ENCODE measurements around the gene ITPR3. TPM values are rescaled to one million over a fixed set of nuclear protein-coding genes. Genes with fewer than 3 reads are reported as not detected.

ITPR3 gene
- total and polyA plus RNA-seq, 3 donors from 2014 or later, result 58.2 to 146 (median 80.3) TPM

DNA sequence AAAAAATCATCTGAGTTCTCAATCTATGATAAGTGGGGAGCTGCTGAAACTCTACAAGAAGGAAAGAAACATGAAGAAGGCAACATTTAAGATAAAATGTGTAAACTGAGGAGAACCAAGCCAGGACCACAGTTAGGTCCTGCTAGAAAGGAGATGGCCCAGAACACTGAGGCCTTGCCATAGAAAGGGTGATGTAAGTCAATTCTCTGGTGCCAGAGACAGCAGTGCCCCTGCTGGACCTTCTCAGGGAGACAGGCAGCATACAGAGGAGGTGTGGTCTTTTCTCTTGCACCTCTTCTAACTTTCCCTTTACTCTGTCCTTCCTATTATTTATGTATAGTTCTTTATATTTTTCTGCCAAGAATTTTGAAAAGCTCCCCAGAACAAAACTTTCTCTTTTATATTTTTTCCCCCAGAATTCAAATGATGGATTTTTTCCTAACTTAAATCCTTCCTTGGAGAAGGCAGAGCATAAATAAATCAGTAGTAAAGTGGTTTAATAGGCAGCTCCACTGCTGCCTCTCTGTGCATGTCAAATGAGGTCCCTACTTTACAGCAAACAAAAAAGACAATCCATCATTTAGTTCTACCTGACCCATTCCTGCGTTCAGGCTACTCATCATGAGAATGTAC lies 81.3 kb downstream of the ITPR3 start:
- intact Hi-C loops (cut with DNase I; ENCODE audit: low total_unique reads), result no loop called here
- TF ChIP-seq POLR2A (IDR thresholded peaks at IDR 0.05), result no peak
- TF ChIP-seq, protein P1, sequence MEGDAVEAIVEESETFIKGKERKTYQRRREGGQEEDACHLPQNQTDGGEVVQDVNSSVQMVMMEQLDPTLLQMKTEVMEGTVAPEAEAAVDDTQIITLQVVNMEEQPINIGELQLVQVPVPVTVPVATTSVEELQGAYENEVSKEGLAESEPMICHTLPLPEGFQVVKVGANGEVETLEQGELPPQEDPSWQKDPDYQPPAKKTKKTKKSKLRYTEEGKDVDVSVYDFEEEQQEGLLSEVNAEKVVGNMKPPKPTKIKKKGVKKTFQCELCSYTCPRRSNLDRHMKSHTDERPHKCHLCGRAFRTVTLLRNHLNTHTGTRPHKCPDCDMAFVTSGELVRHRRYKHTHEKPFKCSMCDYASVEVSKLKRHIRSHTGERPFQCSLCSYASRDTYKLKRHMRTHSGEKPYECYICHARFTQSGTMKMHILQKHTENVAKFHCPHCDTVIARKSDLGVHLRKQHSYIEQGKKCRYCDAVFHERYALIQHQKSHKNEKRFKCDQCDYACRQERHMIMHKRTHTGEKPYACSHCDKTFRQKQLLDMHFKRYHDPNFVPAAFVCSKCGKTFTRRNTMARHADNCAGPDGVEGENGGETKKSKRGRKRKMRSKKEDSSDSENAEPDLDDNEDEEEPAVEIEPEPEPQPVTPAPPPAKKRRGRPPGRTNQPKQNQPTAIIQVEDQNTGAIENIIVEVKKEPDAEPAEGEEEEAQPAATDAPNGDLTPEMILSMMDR (IDR thresholded peaks at IDR 0.05), result peak; percentile 27 to 67 (median 31)
- Histone ChIP-seq H3K4me3 (no peak overlapping the region), H3K4me1 (peaks cover 8% of the 10 kb centered on the region), H3K27ac (no peak overlapping the region), H3K27me3 (no peaks in the 10 kb centered on the region), H3K9me3 (no peaks in the 10 kb centered on the region), H3K36me3 (ENCODE audit: low read depth, missing control alignments) (no peaks in the 10 kb centered on the region)
- 88 to 96% methylated on average over 1 of the region's 1 CpG for WGBS, 2 donors
- DNase-seq, result peak; percentile 74

DNA sequence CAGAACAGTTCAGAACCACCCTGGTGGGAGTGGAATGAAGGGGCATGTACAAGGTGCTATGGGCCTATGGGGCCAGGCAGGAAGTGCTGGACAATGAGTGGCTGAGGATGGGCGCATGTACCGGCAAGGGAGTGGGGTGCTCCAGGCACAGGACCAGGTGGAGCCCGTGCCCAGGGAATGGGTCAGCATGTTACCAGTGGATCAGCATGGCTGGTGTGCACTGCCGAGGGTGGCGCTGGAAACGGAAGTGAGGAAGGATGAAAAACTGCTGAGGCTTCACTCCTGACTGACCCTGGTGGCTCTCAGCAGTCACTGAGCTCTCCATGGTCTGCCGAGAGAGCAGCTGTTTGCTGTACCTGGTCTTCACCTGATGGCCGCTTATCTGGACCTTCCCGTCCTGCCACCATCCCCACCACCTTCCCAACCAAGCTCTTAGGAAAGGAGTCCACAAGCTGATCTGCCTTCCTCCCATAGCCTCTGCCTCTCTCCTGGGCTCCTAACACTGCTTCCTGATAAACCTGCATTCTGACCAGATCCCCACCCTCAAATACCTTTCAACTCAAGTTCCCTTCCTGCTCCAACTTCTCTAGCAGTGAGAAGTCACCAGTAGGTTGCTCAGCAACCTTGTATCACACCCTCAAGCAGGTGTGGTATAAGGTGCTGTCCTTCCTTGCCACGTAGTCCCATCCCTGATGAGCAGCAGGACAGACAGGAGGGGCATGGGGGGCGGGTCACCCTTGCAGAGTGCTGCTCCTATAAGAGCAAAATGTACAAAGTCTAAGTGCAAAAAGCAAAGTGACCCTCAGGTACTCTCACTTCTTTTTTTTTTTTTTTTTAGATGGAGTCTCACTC lies 83.3 kb downstream of the ITPR3 start:
- intact Hi-C loops (cut with DNase I; ENCODE audit: low total_unique reads), result no loop called here
- no peaks in the 10 kb centered on the region for H3K36me3 ChIP-seq (ENCODE audit: low read depth, missing control alignments)
- 85 to 91% methylated on average over 11 of the region's 11 CpGs for WGBS, 2 donors

DNA sequence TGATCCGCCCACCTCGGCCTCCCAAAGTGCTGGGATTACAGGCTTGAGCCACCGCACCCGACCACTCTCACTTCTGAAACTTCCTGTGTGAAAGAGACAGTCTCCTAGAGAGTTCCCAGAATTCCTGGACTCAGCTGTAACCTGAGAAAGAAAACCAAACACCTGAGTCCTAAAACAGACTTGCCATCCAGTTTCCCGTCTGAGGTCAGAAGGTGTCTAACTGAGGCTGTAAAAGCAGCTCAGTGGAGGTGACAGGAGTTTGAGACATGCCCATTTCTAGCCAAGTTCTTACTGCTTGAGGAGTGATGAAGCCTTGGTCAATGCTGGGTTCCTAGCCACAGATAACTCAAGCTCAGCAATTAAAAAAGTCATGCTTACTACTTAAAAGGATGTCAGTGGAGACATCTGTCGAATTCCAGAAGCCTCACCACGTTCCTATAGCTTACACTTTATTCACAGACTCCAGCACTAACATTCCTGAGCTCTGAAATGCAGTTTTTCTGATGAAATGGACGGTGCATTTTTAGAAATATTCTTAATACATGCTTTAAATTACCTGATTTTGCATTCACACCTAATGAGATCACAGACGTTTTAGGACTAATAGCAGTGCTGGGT lies 84.3 kb downstream of the ITPR3 start:
- no peak for DNase-seq
- no peak for TF ChIP-seq POLR2A (IDR thresholded peaks at IDR 0.05)
- TF ChIP-seq, protein P1 (IDR thresholded peaks at IDR 0.05), result no peak
- 89 to 90% methylated on average over 9 of the region's 9 CpGs for WGBS, 2 donors
- Histone ChIP-seq H3K4me1 (peaks cover 1% of the 10 kb centered on the region), H3K27ac (no peak overlapping the region), H3K9me3 (no peaks in the 10 kb centered on the region), H3K36me3 (ENCODE audit: low read depth, missing control alignments) (no peaks in the 10 kb centered on the region), H3K4me3 (no peak overlapping the region), H3K27me3 (no peaks in the 10 kb centered on the region)
- intact Hi-C loops (cut with DNase I; ENCODE audit: low total_unique reads), result no loop called here

More for the DNA sequence above, 83.3 kb downstream of the ITPR3 start:
- H3K4me3 ChIP-seq, result no peak overlapping the region
- TF ChIP-seq, protein P1 (IDR thresholded peaks at IDR 0.05), result no peak
- TF ChIP-seq POLR2A (IDR thresholded peaks at IDR 0.05), result no peak
- H3K27me3 ChIP-seq, result no peaks in the 10 kb centered on the region
- H3K4me1 ChIP-seq, result peaks cover 3% of the 10 kb centered on the region
- no peaks in the 10 kb centered on the region for H3K9me3 ChIP-seq
- DNase-seq, result no peak
- H3K27ac ChIP-seq, result no peak overlapping the region

DNA sequence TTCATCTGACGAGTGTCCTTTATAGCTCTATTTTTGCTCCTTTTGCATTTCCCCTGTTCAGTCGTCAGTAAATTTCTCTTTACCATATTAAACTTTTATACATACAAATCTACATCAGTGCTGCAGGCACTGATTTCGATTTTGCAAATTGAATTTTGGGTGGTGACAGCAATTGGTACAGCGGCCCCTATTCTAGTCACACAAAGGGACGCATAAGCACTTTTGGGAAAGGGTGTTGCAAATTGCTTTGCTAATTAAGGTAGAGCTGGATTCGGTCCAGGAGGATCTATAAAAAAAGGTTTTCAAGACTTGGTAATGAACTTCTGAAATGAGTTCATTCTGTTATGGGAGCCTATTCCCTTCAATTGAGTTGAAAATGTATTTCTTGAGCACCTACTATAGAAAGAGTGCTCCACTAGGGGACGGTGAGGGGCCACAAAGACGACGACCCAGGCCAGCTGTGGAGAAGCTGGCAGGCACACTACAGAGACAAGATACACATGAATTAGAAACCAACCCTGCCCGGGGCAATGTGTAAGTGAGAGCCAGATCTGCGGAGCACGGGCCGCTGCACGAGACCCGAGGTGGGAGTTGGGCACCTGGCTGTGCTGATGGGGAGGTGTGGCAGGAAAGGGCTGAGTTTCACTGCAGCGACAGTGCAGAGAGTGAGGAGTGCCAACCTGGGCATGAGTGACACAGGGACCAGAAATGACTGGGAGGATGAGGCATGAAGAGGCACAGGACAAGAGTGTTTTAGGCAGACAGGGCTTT lies 85.0 kb downstream of the ITPR3 start:
- DNase-seq, result no peak
- no peaks in the 10 kb centered on the region for H3K9me3 ChIP-seq
- H3K36me3 ChIP-seq (ENCODE audit: low read depth, missing control alignments), result no peaks in the 10 kb centered on the region
- TF ChIP-seq, protein P1 (IDR thresholded peaks at IDR 0.05), result no peak
- TF ChIP-seq POLR2A (IDR thresholded peaks at IDR 0.05), result no peak
- intact Hi-C loops (cut with DNase I; ENCODE audit: low total_unique reads), result no loop called here
- peaks cover 8% of the 10 kb centered on the region for H3K4me1 ChIP-seq
- H3K27ac ChIP-seq, result no peak overlapping the region
- no peaks in the 10 kb centered on the region for H3K27me3 ChIP-seq
- H3K4me3 ChIP-seq, result no peak overlapping the region
- WGBS, 2 donors, result 80 to 85% methylated on average over 15 to 16 of the region's 16 CpGs
